NCI-H2107 (cell line): ENCODE results near the gene MAPK12.

Experiments
- DNase-seq: peaks from one replicate; lab custom pipeline; 2025; lab: John Stamatoyannopoulos, UW

Gene MAPK12

DNA sequence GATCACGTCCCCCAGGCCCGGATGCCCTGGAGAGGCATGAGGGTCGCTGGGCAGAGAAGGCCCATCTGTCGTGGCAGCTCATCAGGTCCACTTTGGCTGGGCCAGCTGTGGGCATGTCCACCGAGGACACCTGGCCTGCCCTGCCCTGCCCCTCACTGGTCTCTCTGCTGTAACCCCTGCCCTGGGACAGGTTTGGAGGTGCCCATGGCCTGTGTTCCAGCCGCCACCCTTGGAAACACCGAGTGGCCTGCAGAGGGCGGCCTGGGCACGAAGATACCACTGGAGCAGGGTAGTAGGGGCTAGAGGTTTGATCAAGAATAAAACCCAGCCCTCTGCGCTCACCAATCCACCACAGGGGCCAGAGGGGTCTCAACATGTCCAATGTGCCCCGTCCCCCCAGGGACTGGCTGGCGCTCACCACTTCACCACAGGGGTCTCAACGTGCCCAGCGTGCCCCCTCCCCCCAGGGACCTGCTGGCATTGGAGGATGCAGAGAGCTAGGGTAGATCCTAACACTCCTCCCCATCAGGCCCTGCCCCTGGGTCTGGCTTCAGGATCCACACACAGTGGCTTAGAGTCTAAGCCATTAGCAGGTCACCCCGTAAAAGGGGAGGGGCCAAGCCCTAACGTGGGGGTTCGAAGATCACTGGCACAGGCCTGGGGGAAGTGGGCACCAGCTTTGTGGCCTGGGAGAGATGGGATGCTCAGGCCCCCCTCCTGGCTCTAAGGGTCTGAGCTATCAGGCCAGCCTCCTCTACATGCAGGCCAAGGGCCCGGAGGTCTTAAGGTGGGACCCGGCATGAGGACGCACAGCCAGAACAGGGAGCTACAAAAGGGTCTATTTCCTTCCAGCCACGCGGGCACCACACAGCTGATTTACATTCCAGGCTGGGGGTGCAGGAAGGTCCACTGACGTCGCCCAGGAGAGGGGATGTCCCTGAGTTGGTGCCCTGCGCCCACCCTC is 9.1 kb downstream of the MAPK12 start:
- no peak for DNase-seq

DNA sequence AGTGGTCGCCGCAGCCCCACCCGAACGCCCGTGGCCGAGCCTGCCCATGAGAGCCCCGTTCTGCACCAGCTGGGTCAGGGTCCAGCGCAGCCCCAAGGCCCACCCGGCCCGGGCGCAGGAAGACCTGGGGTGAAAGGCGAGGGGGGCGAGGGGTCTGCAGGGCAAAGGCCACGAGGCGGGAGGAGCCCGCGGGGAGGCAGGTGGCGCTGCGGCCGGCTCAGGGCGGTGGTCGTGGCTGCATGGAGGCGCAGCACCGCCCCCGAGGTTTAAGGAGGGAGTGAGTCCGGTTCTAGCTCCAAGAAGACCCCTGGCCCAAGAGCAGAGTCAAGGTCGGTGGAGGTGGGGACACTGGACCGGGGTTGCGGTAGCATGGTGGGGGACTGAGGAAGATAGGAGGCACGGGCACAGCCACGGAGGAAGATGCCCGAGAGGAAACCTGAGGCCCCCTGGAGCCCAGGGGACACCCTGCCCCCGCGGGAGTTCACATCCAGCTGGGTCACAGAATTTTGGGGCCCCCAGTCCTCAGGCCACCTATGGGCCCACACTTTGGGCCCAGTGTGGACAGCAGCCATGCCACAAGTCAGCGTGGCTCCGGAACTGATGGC is 9.9 kb downstream of the MAPK12 start:
- no peak for DNase-seq

DNA sequence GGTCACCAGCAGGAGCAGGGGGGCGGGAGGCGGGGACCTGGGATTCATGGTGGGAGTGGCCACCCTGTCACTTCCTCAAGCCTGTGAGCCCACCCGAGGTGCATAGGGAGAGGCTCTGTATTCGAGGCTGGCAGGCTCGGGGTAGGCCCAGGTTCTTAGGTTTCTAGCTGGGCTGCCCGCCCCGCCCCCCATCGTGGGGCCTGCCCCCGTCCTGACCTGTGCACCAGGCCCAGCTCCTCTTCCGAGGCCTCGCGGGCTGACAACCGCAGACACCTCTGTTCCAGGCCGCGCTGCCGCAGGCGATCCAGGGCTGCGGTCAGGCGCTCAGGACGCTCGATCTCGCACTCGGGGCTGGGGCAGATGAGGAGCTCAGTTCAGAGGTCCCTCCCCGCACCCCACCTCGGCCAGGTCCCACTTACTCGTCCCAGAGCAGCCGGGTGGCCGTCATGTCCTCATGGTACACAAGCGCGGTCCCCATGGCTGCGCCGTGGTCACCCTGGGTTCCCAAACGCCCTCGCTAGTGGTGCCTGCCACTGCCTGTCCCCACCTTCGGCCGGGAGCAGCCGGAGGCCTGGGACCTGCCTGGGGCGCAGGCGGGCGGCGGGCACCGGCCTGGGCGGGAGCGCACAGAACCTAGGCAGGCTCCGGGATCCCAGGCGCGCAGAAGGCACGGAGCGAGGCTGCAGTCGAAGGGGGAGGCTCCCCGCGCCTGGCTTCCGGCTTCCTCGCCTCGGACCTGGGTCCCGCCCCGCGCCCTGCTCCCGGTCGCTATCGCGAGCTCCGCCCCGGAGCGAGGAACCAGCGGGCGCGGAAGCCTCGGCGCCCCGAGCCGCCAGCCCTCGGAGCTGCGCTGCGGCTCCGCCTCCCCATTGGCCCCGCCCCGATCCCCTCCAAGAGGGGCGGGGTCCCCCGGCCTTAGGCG is 10.7 kb downstream of the MAPK12 start, which contains the start of gene HDAC10:
Gene HDAC10 (minus strand): TSS at position 711 of the 922 bp plus-strand sequence. CDS start 233 bp downstream, at position 478.
- peak; percentile 55 for DNase-seq

DNA sequence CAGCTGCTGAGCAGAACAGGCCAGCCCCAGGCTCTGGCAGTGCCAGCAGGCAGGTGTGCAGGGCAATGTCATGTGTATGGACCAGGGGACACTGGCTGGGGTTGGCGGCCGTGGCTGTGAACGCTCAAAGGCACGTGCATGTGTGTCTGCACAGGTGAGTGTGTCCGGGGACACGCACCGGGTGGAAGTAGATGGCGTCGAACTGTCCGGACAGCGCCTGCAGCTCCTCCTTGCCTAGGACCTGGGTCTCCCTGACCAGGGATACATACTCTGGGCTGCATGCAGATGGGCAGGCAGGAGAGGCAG is 11.3 kb downstream of the MAPK12 start:
- no peak for DNase-seq

DNA sequence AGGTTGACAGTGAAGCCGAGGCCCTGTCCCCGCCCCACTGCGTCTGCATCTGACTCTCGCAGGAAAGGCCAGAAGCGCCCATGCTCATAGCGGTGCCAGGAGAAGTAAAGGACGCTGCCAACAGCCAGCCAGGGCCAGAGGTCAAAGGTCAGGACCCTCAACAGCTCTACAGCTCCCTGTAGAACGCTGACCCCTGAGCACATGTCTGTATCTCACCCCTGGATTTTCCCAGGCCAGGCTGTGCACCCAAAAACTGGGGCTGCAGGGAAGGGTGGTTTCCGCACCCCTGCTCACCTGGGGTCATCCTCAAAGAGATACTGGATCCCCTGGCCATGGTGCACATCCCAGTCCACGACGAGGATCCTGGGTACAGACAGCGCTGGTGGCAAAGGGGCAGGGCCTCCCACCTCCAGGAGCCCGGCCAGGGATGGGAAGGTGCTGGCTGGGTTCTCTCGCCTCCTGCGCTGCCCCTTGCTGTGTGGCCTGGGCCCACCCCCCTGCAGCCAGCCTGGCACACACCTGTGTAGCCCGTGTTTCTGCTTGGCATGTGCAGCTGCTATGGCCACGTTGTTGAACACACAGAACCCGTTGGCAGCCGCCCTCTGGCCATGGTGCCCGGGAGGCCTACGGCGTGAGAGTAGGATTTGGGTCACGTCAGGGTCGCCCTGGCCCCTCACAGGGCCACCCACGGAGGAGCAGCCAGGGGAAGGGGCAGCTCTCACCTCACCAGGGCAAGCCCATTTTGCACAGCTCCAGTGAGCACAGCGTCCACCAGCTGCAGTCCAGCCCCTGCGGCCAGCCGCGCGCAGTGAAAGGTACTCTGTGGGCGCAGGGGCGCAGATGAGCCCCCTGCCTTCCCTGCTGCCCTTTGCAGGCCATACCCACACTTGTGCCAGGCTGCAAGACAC is 11.9 kb downstream of the MAPK12 start:
- DNase-seq, result no peak

DNA sequence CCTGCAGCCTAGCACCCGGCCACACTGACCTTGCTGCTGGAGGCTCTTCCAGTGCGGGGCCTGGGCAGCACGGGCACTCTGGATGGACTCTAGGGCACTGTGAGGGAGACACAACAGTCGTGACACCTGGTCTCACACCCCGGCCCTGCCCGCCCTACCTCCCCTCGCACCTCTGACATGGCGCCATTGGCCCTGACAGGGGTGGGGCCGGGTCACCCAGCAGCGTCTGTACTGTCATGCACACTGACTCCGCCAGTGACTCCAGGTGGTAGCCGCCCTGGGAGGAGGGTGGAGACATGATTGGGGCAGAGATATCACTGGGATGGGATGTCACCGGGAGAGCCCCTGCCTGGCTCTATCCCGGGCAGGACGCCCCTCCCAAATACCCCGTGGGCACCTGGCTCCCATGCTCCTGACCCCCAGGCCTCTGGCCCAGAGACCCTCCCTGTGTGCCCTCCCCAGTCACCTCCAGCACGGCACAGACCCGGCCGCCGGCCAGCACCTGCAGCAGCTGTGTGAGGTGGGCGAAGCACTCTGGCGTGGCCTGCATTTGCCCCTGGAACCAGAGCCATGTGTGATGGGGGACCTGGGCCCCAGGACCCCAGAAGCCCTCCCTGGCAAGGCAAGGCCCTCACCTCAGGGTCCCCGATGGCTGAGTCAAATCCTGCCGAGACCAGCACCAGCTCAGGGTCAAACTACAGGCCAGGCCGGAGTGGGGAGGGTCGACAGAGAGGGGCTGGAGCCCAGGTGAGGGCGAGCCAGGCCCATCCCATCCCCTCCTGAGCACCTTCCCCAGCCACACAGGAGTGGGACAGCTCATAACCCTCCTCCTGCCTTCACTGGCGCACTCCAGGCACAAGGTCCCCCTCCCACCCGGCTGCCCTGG is 13.0 kb downstream of the MAPK12 start:
- DNase-seq, result no peak

DNA sequence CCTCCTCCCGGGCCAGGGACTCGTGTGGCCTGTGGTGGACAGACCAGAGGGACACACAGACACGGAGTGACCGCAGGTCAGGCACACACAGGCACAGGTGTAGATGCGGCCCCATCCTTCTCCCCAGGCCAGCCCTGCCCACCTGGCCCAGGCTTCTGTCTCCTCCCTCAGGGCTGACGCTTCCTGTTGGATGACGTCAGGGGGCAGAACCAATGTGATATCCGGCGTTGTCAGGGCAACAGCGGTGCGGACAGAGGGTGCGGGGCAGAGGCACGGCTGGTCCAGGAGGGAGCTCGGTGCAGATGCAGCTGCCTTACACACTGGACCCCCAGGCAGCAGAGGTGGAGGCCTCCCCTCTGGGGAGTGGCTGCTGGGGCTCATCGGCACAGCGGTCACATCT is 13.7 kb downstream of the MAPK12 start:
- DNase-seq, result peak; percentile 25

DNA sequence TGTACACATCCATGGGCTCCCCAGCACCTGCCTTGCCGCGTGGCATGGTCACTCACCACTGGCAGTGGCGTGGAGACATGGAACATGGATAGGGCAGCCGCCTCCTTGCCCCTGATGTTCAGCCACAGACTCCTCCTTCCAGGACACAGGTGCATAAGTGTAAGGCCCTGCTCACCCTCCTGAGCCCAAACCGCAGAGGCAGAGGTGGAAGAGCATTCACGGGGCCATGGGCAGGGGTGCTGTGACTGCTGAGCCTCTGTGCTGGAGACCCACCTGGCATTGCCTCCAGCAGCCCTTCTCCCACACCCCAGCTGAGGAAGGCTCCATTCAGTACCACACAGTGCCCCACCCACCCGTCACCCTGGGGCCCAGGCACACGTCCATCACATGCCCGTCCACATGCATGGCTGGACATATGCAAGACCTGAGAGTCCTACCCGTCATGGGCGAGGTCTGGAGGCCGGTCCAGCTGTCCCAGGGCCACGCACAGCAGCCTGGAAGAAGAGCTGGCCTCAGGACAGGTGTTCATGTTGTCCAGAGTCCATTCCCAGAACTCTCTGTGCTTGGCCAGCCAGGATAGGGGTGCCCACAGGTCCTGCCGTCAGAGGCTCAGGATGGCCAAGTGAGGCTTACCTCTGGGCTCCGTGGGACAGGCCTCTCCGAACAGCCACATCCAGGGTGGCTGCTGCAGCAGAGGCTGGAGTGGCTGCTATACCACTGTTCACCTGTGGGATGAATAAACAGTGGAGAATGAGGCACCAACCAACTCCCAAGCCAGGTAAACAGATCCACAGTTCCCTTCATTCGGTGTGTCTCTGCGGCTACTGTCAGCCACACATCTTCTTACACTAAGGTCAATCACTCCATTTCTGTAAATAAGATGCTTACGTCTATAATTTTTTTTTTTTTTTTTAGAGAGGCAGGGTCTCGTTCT is 15.0 kb downstream of the MAPK12 start:
- DNase-seq, result no peak

DNA sequence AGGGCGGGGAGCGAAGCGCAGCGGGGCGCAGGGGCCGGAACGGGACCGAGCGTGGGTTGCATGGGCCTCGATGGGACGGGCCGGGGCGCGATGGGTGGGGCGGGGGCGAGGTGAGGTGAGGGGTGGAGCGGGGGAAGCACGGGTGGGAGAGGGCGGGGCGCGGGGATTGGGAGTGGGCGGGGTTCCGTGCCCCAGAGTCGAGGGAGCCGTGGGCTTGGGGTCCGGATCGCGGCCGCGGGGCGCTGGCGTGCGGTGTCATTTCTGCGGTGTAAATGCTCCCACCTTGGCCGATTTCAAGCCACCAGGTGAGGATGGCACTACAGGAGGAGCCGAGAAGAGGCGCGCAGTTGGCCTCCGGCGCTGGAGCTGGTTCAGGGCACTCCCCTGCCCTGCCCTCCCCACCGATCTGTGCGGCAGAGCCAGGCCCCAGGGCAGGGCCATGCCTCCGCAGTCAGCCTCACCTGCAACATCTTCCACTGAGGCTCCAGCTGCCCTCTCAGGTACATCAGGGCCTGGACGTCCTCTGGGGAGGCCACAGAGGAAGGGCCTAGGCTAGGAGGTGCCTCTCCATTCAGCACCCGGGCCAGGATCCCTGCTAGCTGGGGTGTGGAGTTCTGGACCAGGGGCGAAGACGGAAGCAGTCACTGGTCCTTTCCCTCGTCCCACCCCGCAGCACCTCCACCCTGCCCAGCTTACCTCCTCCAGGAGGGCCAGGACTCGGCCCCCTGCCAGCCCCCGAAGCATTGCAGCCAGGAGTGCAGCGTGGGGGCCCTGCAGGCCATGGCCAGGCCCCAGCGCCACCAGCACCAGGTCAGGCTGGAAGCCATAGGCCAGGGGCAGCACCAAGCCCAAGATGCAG is 16.0 kb downstream of the MAPK12 start:
- DNase-seq, result no peak

DNA sequence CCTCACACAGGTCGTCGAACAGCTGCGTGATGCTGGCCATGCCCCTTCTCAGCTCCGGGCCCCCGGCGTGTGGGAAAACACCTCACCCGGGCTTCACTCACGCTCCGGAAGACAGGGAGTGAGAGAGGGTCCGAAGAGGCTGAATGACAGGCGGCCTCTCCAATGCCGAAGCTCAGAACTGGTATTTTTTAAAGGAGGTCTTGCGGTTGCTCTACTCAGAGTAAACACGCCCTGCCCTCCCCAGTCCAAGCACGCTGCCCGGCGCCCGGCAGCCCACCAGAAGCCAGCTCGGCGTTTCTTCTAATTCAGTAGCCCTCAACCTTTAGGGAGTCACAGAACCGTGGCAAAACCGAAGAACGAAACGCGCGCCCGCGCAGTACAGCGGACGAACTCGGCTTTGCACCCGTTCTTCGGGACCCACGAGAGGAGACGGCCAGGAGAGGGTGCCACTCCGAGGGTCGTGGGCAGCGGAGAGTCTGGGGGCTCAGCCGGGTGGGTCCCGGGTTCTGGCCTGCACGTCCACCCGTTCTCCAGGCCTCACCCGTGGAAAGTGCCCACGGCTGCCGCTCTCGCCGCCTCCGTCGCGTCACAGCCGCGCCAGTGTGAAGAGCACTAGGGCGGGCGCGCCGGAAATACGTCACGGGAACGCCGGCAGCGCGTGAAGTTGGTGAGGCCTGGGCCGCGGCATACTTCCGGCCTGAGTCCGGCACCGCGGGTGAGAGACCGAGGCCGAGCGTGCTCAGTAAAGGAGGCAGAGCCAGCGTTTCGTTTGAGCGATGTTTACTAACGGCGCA is 16.9 kb downstream of the MAPK12 start, which contains the start of gene TUBGCP6:
Gene TUBGCP6 (minus strand): TSS at position 604 of the 794 bp plus-strand sequence. CDS start 564 bp downstream, at position 40.
- DNase-seq, result peak; percentile 68

DNA sequence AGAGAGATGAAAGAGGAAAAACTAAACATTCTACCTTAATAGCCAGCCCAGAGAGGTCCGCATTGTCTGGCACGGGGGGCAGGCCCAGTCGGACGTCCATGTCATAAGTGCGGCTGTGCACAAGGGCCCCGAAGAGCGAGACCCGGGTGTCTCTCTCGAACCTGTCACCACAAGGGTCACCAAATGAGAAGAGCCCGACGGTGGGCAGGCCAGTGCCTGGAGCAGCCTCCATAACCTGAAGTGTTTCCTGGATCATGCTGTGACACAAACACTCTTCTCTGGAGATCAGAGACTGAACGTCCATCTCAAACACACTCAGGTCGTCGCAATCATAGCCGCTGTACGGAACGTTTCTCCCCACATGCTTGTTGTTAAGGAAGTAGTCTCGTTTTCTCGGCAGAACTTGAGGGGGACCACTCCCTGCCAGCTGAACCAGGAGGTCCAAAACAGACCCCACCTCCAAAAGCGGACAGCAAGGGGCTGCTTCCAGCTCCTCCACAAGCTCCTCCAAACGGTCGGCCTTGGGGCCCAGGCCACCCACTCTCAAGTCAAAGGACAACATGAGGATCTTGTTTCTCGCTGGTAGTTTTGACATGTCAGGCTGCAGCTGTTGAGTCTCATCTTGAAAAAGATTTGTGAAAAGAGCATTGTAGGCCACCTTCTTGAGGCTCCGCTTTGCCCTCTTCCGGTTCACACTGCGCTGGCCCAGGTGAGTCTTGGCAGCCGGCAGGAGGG is 17.6 kb downstream of the MAPK12 start:
- DNase-seq, result no peak

DNA sequence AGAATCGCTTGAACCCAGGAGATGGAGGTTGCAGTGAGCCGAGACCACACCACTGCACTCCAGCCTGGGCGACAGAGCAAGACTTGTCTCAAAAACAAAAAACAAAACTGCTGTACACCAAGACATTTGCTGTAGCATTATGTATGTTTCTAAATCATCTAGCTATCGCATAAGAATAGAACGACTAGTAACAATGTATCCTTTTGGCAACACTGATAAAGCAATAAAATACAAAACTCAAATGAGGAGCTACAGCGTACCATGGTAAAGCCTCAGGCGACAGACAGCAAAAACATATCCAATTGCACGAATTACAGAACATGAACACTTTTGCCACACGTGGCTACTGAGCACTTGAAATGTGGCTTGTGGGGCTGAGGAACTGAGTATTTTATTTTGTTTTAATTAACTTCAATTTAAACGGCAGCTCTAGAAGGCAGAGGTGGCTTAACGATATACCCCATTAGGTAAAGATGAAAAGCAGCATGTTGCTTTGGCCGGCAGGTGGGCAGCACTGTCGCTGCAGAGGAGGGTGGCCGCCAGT is 19.0 kb downstream of the MAPK12 start:
- no peak for DNase-seq

DNA sequence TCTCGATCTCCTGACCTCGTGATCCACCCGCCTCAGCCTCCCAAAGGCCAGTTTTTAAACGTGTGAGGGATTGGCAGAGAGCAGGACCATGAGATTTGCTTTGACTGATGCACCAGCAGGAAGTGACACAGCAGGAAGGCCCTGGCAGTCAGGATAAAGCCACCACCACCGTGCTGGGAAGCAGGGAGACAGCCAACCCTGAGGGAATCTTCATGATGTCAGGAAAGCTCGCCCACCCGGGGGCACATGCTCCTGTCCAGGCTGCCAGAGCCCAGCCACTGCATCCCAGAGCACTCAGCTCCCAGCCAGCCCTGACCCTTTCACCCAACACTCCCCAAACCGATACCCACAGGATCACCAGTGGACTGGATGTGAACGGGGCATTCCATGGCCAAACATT is 22.7 kb downstream of the MAPK12 start:
- no peak for DNase-seq

DNA sequence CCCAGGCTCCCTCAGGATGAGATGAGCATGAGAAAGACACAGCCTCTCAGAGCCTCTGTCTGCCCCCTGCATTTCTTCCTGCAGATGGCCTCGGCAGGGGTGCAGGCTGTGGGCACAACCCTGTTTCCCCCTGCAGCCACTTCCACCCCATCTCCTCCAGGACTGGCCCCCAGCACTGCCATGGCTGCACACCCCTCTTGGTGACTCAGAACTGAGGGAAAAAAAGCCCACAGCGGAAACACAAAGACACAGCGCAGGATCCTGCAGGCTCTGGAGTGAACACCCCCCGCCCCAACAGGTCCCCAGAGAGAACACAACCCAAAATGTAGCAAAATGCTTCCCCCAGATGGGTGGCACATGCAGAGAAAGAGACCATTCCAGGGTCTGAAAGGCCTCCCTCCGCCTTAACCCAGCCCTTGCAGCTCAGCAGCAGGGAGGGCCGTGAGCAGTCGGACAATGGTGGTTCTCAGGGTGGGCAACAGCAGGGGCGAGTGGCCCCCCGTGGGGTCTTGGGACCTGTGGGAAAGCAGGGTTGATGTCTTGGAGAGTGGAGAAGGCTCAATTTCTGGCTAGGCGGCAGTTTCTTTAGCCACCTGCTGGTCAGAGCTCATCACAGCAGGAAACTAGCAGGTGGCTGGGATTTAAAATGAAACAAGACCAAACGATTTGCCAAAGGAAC is 24.6 kb downstream of the MAPK12 start:
- no peak for DNase-seq

DNA sequence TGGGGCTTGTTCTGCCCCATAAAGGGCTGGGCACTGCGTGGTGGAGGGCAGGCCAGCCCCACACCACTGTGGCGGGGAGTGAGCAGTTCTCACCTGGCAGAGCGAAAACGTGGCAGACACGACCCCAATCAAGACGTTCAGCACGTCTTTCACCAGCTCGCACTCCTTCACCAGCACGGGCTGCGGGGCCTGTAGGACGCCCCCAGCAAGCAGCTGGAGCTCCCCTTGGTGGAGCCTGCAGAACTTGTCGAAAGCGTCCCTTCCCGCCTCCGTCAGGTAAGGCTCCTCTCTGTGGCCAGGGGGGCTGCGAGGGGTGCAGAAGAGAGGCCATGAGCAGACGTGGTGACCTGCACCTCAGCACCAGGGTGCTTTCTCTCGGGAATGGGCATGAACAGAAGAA is 28.3 kb downstream of the MAPK12 start:
- DNase-seq, result no peak
